ENCODE data around the gene VIPR2. TPM values are rescaled to one million over a fixed set of nuclear protein-coding genes. Genes with fewer than 3 reads are reported as not detected.

Gene VIPR2
- total and polyA plus RNA-seq, 2 of the 13 experiments (the other 11 are each of a cell fraction or from before 2014, with no cell fraction given), result not detected

DNA sequence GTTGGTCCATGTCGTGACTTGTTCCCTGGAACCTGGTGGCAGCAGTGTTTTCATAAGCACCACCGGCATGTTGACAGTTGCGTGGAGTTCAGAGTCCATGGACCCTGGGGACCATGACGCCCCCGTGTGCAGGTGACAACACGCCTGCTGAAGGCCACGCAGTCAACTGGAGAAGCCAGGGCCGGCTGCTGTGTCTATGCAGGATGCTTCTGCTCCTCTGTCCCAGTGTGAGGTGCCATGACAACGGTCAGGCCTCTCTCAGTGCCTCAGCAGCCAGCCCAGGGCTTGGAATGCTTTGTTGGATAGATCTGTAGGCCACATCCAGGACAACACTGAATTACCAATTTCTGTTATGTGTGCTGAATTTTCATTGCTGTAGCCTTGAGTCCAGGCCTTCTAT lies 10.7 kb upstream of the VIPR2 start (continued):
- TF ChIP-seq CHD2 (IDR thresholded peaks at IDR 0.05; ENCODE audit: low read depth, low read length), result no peak
- TF ChIP-seq, protein P1, sequence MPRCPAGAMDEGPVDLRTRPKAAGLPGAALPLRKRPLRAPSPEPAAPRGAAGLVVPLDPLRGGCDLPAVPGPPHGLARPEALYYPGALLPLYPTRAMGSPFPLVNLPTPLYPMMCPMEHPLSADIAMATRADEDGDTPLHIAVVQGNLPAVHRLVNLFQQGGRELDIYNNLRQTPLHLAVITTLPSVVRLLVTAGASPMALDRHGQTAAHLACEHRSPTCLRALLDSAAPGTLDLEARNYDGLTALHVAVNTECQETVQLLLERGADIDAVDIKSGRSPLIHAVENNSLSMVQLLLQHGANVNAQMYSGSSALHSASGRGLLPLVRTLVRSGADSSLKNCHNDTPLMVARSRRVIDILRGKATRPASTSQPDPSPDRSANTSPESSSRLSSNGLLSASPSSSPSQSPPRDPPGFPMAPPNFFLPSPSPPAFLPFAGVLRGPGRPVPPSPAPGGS (CRISPR knock-in tag; IDR thresholded peaks at IDR 0.05), result no peak
- no peak for TF ChIP-seq ELF3 (CRISPR knock-in tag; IDR thresholded peaks at IDR 0.05)
- no peak for TF ChIP-seq ZNF382 (CRISPR knock-in tag; IDR thresholded peaks at IDR 0.05; ENCODE audit: borderline replicate concordance)
- TF ChIP-seq CBX1 (IDR thresholded peaks at IDR 0.05; ENCODE audit: low read depth), result no peak
- TF ChIP-seq ATF1 (CRISPR knock-in tag; IDR thresholded peaks at IDR 0.05), result no peak
- TF ChIP-seq, protein P2, sequence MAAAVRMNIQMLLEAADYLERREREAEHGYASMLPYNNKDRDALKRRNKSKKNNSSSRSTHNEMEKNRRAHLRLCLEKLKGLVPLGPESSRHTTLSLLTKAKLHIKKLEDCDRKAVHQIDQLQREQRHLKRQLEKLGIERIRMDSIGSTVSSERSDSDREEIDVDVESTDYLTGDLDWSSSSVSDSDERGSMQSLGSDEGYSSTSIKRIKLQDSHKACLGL (CRISPR knock-in tag; IDR thresholded peaks at IDR 0.05), result no peak
- TF ChIP-seq, protein P3, sequence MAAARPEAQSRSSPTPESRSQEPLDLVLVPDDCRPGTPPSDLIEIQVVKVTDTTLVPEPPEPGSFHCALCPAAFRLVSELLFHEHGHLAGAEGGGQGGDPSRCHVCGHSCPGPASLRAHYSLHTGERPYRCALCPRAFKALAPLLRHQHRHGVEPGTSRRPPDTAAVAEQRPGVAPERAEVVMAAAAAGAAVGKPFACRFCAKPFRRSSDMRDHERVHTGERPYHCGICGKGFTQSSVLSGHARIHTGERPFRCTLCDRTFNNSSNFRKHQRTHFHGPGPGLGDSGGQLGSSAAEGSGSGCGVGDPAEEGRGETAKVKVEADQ (CRISPR knock-in tag; IDR thresholded peaks at IDR 0.05; ENCODE audit: borderline replicate concordance), result no peak
- TF ChIP-seq, protein P4, sequence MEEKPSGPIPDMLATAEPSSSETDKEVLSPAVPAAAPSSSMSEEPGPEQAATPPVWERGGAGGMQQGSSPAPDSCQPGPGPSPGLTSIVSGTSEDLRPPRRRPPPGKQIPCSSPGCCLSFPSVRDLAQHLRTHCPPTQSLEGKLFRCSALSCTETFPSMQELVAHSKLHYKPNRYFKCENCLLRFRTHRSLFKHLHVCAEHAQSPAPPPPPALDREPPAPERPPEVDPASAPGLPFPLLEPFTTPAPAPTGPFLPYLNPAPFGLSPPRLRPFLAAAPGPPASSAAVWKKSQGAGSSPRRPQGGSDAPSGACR (CRISPR knock-in tag; IDR thresholded peaks at IDR 0.05), result no peak
- no peak for TF ChIP-seq HNRNPL (IDR thresholded peaks at IDR 0.05; ENCODE audit: low read depth, low read length)
- no peak for TF ChIP-seq KDM1A (CRISPR knock-in tag; IDR thresholded peaks at IDR 0.05)
- TF ChIP-seq ZNF841 (CRISPR knock-in tag; IDR thresholded peaks at IDR 0.05; ENCODE audit: borderline replicate concordance), result no peak
- TF ChIP-seq, protein P5, sequence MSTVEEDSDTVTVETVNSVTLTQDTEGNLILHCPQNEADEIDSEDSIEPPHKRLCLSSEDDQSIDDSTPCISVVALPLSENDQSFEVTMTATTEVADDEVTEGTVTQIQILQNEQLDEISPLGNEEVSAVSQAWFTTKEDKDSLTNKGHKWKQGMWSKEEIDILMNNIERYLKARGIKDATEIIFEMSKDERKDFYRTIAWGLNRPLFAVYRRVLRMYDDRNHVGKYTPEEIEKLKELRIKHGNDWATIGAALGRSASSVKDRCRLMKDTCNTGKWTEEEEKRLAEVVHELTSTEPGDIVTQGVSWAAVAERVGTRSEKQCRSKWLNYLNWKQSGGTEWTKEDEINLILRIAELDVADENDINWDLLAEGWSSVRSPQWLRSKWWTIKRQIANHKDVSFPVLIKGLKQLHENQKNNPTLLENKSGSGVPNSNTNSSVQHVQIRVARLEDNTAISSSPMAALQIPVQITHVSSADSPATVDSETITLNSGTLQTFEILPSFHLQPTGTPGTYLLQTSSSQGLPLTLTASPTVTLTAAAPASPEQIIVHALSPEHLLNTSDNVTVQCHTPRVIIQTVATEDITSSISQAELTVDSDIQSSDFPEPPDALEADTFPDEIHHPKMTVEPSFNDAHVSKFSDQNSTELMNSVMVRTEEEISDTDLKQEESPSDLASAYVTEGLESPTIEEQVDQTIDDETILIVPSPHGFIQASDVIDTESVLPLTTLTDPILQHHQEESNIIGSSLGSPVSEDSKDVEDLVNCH (CRISPR knock-in tag; IDR thresholded peaks at IDR 0.05), result no peak
- TF ChIP-seq HMG20B (CRISPR knock-in tag; conservative IDR thresholded peaks at IDR 0.05), result no peak
- no peak for TF ChIP-seq GPN1 (CRISPR knock-in tag; IDR thresholded peaks at IDR 0.05; ENCODE audit: borderline replicate concordance)
- TF ChIP-seq FOSL2 (CRISPR knock-in tag; IDR thresholded peaks at IDR 0.05), result 0 out of 2 replicates have a peak, but pooled peaks have one; percentile 7
- TF ChIP-seq RFX5 (IDR thresholded peaks at IDR 0.05; ENCODE audit: low read depth, low read length), result no peak
- TF ChIP-seq, protein P6, sequence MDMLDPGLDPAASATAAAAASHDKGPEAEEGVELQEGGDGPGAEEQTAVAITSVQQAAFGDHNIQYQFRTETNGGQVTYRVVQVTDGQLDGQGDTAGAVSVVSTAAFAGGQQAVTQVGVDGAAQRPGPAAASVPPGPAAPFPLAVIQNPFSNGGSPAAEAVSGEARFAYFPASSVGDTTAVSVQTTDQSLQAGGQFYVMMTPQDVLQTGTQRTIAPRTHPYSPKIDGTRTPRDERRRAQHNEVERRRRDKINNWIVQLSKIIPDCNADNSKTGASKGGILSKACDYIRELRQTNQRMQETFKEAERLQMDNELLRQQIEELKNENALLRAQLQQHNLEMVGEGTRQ (IDR thresholded peaks at IDR 0.05; ENCODE audit: low read depth, low read length), result no peak
- TF ChIP-seq, protein P6 (CRISPR knock-in tag; IDR thresholded peaks at IDR 0.05; ENCODE audit: borderline replicate concordance), result no peak
- TF ChIP-seq, protein P7, sequence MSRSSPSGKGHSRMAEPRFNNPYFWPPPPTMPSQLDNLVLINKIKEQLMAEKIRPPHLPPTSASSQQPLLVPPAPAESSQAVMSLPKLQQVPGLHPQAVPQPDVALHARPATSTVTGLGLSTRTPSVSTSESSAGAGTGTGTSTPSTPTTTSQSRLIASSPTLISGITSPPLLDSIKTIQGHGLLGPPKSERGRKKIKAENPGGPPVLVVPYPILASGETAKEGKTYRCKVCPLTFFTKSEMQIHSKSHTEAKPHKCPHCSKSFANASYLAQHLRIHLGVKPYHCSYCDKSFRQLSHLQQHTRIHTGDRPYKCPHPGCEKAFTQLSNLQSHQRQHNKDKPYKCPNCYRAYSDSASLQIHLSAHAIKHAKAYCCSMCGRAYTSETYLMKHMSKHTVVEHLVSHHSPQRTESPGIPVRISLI (CRISPR knock-in tag; IDR thresholded peaks at IDR 0.05; ENCODE audit: borderline replicate concordance), result no peak
- TF ChIP-seq ARID2 (CRISPR knock-in tag; IDR thresholded peaks at IDR 0.05; ENCODE audit: borderline replicate concordance), result no peak
- TF ChIP-seq RAD51 (IDR thresholded peaks at IDR 0.05; ENCODE audit: borderline replicate concordance), result no peak
- no peak for TF ChIP-seq ZNF530 (CRISPR knock-in tag; IDR thresholded peaks at IDR 0.05; ENCODE audit: low read depth)
